ENCODE results near the gene FCHSD2. TPM values are rescaled to one million over a fixed set of nuclear protein-coding genes. Genes with fewer than 3 reads are reported as not detected.

FCHSD2 gene
- total RNA-seq, 1 donor from 2014 or later = 22.2 TPM

DNA sequence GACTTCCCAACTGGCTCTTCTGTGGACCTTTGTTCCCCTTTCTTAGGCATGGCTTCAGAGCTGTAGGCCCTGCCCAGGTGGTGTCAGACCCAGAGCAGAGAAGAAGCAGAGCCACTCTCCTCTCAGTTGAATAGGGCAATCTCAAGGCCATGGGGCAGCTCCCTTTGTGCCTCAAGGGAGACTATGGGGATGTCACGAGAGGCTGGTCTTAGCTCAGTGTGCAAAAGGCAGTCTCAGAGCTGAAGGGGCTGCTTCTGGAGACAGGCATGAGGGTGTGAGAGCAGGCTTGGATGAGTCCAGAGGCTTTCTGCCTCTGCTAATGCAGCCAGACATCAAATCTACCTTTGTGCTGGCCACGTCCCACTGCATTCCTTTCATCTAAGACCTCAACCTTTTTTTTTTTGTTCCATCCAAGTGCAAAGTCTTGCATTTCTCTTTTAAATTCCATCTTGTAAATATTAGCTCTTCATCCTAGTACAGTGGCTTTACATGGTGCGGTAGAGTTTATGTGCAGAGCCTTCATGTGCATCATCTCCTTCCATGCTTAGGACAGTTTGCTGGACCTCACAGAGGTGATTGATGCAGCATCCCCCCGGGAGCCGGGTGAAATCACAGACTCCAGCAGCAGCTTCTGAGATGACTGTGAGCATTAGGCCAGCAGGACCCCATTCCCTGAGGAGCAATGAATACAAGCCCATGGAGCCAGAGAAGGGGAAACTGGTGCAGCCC, 34.2 kb upstream of the FCHSD2 start:
- Histone ChIP-seq H4K20me1 (ENCODE audit: low read depth) (no peaks in the 10 kb centered on the region), H3K4me2 (no peak overlapping the region), H2AFZ (replicated peaks) (no peak overlapping the region), H3K4me3 (no peak overlapping the region), H3K4me1 (no peaks in the 10 kb centered on the region), H3K9ac (no peak overlapping the region), H3K36me3 (no peaks in the 10 kb centered on the region), H3K27ac (no peak overlapping the region), H3K9me3 (ENCODE audit: low read depth) (no peaks in the 10 kb centered on the region), H3K79me2 (ENCODE audit: low read depth) (no peaks in the 10 kb centered on the region), H3K27me3 (no peaks in the 10 kb centered on the region), H3F3A (ENCODE audit: low read depth) (peaks cover 4% of the 10 kb centered on the region)
- H3K4me1 Mint-ChIP-seq = no peaks in the 10 kb centered on the region
- no peaks in the 10 kb centered on the region for H3K36me3 Mint-ChIP-seq
- TF ChIP-seq EZH2 (IDR thresholded peaks at IDR 0.05) (no peak), EZH2phosphoT487 (IDR thresholded peaks at IDR 0.05) (no peak)
- TF ChIP-seq, protein P1, sequence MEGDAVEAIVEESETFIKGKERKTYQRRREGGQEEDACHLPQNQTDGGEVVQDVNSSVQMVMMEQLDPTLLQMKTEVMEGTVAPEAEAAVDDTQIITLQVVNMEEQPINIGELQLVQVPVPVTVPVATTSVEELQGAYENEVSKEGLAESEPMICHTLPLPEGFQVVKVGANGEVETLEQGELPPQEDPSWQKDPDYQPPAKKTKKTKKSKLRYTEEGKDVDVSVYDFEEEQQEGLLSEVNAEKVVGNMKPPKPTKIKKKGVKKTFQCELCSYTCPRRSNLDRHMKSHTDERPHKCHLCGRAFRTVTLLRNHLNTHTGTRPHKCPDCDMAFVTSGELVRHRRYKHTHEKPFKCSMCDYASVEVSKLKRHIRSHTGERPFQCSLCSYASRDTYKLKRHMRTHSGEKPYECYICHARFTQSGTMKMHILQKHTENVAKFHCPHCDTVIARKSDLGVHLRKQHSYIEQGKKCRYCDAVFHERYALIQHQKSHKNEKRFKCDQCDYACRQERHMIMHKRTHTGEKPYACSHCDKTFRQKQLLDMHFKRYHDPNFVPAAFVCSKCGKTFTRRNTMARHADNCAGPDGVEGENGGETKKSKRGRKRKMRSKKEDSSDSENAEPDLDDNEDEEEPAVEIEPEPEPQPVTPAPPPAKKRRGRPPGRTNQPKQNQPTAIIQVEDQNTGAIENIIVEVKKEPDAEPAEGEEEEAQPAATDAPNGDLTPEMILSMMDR (IDR thresholded peaks at IDR 0.05) = no peak
- H3K27me3 Mint-ChIP-seq (ENCODE audit: insufficient read depth, low read depth) = peaks cover 13% of the 10 kb centered on the region
- no peak overlapping the region for H3K4me3 Mint-ChIP-seq
- peak overlapping the region; percentile 76 for H3K27ac Mint-ChIP-seq
- no peaks in the 10 kb centered on the region for H3K9me3 Mint-ChIP-seq
- DNase-seq (ENCODE audit: low spot score) = no peak

DNA sequence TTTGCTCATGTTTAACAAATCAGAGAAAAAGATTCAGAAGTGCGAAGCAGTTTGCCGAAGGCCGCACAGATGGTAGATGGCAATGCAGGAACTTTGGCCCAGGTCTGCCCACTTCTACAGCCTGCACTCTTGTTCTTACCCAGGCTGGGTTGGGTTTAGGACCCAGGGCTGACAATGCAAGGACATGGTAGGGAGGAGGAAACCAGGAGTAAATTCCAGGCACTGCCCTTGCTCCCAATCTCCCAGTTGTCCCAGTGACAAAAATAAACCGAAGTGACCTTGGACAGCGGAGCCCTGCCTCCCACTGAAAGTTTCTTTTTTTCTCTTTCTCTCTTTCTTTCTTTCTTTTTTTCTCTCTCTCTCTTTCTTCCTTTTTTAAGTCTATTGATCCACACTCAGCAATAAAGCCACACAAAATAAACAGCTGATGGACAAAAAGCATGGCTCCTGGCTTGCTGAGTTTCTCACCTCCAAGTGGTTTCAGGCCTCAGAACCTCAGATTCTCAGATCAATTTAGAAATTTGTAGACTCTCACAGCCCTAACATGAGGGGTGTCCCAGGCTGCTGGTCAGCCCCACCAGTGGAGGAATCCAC, 33.5 kb upstream of the FCHSD2 start:
- Histone ChIP-seq H3K27me3 (no peaks in the 10 kb centered on the region), H3K9ac (no peak overlapping the region), H3K4me1 (peaks cover 4% of the 10 kb centered on the region), H3K79me2 (ENCODE audit: low read depth) (no peaks in the 10 kb centered on the region), H3K27ac (no peak overlapping the region), H3K9me3 (ENCODE audit: low read depth) (no peaks in the 10 kb centered on the region), H4K20me1 (ENCODE audit: low read depth) (no peaks in the 10 kb centered on the region), H2AFZ (replicated peaks) (no peak overlapping the region), H3K4me2 (no peak overlapping the region), H3K4me3 (no peak overlapping the region), H3K36me3 (no peaks in the 10 kb centered on the region), H3F3A (ENCODE audit: low read depth) (peaks cover 5% of the 10 kb centered on the region)
- no peaks in the 10 kb centered on the region for H3K36me3 Mint-ChIP-seq
- peaks cover 4% of the 10 kb centered on the region for H3K4me1 Mint-ChIP-seq
- TF ChIP-seq EZH2 (IDR thresholded peaks at IDR 0.05) = no peak
- TF ChIP-seq, protein P1 (IDR thresholded peaks at IDR 0.05) = no peak
- no peak for TF ChIP-seq EZH2phosphoT487 (IDR thresholded peaks at IDR 0.05)
- H3K9me3 Mint-ChIP-seq = no peaks in the 10 kb centered on the region
- DNase-seq (ENCODE audit: low spot score) = no peak
- no peak overlapping the region for H3K4me3 Mint-ChIP-seq
- H3K27ac Mint-ChIP-seq = no peak overlapping the region
- peaks cover 15% of the 10 kb centered on the region for H3K27me3 Mint-ChIP-seq (ENCODE audit: insufficient read depth, low read depth)

DNA sequence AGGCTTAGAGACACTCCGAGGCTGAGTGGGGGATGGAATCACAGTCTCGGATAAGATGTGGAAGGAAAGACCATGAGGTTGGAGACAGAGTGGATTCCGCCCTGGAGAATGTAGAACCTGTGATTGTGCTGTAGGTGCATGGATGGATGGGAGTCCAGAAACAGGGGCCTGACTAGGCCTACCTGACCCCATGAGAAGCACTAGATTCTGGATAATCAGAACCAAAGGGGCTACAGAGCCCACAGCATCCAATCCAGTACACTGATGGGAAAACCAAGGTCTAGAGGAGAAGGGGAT, 32.3 kb upstream of the FCHSD2 start:
- no peaks in the 10 kb centered on the region for H3K9me3 Mint-ChIP-seq
- Histone ChIP-seq H3K4me2 (no peak overlapping the region), H3K4me3 (no peak overlapping the region), H4K20me1 (ENCODE audit: low read depth) (no peaks in the 10 kb centered on the region), H3K9ac (no peak overlapping the region), H3F3A (ENCODE audit: low read depth) (peaks cover 5% of the 10 kb centered on the region), H3K27ac (no peak overlapping the region), H3K36me3 (no peaks in the 10 kb centered on the region), H3K4me1 (peaks cover 9% of the 10 kb centered on the region), H3K79me2 (ENCODE audit: low read depth) (no peaks in the 10 kb centered on the region), H2AFZ (replicated peaks) (no peak overlapping the region), H3K9me3 (ENCODE audit: low read depth) (no peaks in the 10 kb centered on the region), H3K27me3 (no peaks in the 10 kb centered on the region)
- H3K36me3 Mint-ChIP-seq = no peaks in the 10 kb centered on the region
- TF ChIP-seq EZH2 (IDR thresholded peaks at IDR 0.05) = no peak
- TF ChIP-seq EZH2phosphoT487 (IDR thresholded peaks at IDR 0.05) = no peak
- TF ChIP-seq, protein P1 (IDR thresholded peaks at IDR 0.05) = no peak
- no peak for DNase-seq (ENCODE audit: low spot score)
- no peak overlapping the region for H3K27ac Mint-ChIP-seq
- H3K4me1 Mint-ChIP-seq = peaks cover 10% of the 10 kb centered on the region
- peak overlapping the region; percentile 28 for H3K4me3 Mint-ChIP-seq
- peaks cover 14% of the 10 kb centered on the region for H3K27me3 Mint-ChIP-seq (ENCODE audit: insufficient read depth, low read depth)
